ENCODE results near the gene TNFRSF12A.
A peak's percentile ranks its signal among the peaks of the same experiment; 100 is the strongest.

The TNFRSF12A gene

DNA sequence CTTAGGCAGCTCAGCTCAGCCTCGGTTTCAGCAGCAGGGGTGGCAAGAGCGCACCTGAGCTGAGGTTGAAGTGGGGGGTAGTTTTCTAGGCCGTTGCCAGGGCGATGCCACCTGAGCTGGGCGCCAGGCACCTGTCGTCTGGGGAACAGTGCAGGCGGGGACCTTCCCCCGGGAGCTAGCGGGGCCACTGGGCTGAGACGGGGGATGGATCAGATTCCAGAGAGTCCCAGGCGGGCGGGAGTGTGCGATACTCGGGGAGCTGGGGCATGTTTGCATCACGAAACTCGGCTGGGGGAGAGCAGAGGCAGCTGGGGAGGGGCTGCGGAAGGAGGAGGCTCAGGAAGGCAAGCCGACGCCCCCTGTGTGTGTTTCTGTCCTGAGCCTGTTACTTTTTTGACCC, 7.9 kb upstream of the TNFRSF12A start:
- no peak for DNase-seq (ENCODE audit: low read depth in 3 of 3)

DNA sequence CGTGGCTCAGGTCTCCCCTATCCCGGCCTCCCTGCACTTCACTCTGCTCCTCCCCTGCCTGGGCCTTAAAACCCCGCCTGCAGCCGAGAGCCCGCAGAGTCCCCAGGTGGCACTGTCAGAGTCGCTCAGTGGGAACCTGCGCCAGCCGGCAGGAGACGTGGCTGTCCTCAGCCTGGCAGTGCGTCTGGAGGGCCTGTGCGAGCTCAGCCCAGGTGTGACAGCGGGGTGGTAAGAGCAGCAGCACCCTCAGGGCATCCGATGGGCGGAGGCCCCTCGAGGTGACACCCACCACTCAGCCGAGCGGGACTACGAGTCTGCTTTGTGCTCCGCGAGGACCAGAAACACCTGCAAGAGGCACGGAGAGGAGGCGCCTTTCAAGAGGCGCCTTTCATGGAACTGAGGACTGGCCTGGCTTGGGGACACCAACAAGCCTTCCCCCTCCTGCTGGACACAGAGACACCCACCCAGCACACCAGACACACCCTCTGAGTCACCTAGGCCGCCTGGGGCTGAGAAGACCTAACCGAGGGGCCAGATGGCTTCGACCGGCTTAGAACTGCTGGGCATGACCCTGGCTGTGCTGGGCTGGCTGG, 7.2 kb upstream of the TNFRSF12A start, which contains the start of gene CLDN9:
TSS of gene CLDN9 (plus strand) at position 96 of the 593 bp plus-strand sequence. CDS start at position 536, 440 bp downstream.
- DNase-seq (ENCODE audit: low read depth in 3 of 3): no peak

GRCh38 chr16:3013491-3013951, 6.6 kb upstream of the TNFRSF12A start:
- DNase-seq (ENCODE audit: low read depth in 3 of 3): no peak

DNA sequence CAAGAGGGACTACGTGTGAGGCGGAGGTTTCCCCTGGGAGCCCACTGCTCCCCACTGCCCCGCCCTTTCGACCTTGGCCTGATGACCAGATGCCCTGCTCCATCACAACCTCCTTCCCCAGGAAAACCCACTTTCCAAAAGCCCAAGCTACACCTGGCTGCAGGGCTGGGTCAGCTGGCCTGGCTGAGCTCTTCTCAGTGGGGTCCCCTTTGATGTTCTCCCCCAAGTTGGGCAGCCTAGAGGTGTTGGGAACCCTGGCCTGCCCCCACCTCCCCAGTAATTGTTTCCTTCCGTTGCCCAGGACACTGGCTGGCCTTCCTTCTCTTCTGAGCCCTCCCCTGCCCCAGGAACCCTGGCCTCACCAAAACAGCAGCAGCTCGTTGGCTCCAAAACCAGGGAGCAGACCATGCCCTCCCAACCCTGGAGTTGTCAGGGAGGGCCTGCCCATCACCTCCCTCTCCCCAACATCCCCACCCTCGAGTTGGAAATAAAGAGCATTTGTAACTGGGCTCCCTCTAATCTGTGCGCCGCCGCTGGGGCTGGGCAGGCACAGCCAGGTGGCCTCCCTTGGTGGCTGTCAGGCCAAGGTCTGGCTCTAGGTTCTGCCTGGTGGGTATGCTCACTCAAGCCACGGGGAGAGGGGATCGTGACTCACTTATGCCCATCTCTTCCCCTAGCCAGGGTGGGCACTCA, 6.0 kb upstream of the TNFRSF12A start:
- no peak for DNase-seq (ENCODE audit: low read depth in 3 of 3)

DNA sequence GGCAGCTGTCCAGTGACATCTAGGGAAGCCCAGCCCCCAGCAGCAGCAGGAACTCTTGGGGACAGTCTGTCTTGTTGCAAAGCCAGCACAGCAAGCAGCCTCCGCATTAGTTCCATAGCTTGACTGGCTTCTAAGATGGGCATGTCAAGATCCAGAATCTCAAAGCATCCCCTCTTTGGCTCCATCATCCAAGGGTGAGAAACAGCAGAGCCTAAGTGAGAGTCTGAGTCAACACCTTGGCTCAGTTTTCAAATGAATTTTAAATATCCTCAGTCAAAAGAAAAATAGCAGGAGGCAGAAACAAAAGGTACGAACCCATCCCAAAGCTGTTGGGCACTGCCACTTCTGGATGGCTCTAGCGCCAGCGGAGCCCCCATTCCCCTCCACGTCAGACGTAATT, 5.2 kb upstream of the TNFRSF12A start:
- DNase-seq (ENCODE audit: low read depth in 3 of 3): no peak

DNA sequence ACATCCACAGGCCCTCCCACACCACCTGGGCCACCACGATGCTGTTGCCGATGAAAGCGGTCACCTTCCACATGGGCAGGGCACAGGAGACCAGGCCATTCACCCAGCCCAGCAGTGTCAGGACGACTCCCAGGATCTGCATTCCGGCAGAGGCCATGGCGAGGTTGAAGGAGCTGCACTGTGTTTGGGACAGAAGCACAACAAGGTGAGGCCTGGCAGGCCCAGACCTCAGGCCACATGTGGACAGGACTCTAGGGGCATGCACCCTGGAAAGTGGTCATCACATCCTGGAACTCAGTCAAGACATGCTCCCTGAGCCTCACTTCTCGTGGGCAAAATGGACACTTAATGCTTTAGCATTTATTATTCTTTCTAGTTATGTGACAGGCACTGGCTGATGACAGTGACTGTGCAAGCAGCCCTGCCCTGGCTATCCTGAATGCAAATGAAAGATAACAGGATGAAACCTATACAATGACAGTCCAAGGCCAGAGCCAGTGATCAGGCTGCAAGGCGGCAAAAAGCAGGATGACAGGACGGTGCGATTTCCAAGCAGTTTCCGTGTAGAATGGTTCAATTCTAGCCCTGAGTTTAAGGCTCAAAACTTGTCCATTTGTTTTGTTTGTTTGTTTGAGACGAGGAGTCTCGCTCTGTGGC, 4.2 kb upstream of the TNFRSF12A start:
- DNase-seq (ENCODE audit: low read depth in 3 of 3): no peak

GRCh38 chr16:3017344-3017743, 2.8 kb upstream of the TNFRSF12A start:
- no peak for DNase-seq (ENCODE audit: low read depth in 3 of 3)

DNA sequence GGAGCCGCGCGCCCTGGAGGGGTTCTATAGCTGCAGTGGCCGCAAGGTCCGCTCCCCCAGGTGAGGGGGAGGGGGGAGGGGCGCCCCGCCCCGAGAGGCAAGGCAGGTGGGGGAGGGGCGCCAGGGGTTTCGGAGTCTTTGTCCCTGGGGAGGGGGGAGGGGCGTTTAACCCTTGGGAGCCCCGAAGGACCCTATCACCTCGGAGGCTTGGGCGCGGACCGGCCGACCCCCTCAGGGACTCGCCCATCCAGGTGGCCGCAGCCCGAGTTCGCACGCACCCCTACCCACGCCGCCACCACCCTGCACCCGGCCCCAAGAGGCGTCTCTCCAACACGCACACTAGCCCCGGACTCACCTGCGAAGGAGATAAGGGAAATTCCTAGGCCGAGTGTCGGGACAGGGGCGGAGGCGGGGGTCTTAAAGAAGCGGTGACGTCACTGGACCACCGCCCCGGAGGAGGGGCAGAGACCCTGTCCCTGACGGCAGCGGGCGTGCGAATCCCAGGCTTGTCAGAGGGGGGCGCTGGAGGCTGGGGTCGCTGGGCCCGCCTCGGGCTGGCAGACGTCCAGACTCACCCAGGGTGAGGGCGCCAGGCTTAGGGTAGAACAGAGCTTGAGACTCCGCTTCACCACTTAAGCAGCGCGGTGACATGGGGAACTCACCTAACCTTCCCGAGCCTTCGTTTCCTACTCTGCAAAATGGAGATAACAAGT, 2.2 kb upstream of the TNFRSF12A start, which contains the start of gene CLDN6:
TSS of gene CLDN6 (minus strand) at position 390 of the 713 bp plus-strand sequence. CDS start 2,162 bp downstream, outside the sequence.
- DNase-seq (ENCODE audit: low read depth in 3 of 3): no peak

DNA sequence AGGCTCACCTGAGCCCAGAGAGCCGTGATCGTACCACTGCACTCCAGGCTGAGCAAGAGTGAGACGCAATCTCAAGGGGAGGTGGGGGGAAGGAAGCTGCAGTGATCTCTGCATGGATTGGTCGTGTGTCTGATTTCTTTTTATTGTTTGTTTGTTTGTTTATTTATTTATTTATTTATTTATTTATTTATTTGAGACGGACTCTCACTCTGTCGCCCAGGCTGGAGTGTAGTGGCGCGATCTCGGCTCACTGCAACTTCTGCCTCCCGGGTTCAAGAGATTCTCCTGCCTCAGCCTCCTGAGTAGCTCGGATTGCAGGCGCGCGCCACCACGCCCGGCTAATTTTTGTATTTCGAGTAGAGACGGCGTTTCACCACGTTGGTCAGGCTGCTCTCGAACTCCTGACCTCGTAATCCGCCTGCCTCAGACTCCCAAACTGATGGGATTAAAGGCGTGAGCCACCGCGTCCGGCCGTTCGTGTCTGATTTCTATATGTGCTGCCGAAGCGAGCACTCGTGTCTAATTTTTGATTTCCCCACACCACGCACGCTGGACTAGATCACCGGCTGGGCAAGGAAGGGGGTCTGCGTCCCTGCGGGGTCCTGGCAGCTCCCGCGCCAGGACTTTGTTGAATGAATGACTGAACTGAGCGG, 448 bp upstream of the TNFRSF12A start:
- no peak for DNase-seq (ENCODE audit: low read depth in 3 of 3)

- peak; percentile 34 to 58 (median 57) for DNase-seq (ENCODE audit: low read depth in 3 of 3)
Observed at GRCh38 chr16:3020604-3021448, 658 bp downstream of the TNFRSF12A start.

DNA sequence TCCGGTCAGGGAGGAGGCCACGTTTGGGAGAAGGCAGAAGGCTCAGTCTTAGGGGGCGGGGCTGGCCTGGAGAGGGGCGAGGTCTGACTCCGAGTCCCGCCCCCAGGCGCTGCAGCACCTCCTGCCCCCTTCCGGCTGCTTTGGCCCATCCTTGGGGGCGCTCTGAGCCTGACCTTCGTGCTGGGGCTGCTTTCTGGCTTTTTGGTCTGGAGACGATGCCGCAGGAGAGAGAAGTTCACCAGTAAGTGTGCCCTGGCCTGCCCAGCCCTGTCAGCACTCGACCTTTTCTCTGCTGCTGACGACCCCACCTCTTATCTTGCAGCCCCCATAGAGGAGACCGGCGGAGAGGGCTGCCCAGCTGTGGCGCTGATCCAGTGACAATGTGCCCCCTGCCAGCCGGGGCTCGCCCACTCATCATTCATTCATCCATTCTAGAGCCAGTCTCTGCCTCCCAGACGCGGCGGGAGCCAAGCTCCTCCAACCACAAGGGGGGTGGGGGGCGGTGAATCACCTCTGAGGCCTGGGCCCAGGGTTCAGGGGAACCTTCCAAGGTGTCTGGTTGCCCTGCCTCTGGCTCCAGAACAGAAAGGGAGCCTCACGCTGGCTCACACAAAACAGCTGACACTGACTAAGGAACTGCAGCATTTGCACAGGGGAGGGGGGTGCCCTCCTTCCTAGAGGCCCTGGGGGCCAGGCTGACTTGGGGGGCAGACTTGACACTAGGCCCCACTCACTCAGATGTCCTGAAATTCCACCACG, 1.5 kb downstream of the TNFRSF12A start:
- DNase-seq (ENCODE audit: low read depth in 3 of 3): peak; percentile 60 to 82 (median 81)

DNA sequence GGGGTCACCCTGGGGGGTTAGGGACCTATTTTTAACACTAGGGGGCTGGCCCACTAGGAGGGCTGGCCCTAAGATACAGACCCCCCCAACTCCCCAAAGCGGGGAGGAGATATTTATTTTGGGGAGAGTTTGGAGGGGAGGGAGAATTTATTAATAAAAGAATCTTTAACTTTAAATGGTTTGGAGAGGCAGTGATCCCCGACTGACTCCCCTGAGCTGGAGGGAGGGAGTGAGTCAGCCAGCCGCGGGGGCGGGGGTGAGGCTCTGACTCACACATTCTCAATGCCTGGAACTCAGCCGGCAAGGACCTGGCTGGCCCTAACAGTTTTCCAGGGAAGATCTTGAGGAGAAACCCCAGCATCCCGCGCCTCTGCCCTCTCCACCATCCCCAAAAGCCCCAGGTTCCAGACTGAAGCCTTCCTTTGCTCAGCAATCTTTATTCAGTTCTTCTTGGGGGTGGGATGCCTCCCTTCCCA, 2.1 kb downstream of the TNFRSF12A start:
- peak; percentile 82 to 89 (median 87) for DNase-seq (ENCODE audit: low read depth in 3 of 3)

GRCh38 chr16:3022684-3023414, 2.7 kb downstream of the TNFRSF12A start:
- no peak for DNase-seq (ENCODE audit: low read depth in 3 of 3)

DNA sequence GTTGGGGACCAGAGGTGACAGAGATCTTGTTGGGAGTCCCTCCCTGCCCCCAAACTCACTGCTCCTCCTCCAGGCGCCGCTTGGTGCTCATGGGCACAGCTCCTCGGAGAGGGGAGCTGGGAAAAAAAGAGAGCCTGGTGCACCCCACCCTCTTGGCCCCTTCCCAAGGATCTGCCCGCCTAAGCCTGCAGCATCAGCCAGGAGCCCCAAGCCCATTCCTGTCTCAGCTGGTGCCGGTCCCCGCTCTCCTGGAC, 3.2 kb downstream of the TNFRSF12A start:
- DNase-seq (ENCODE audit: low read depth in 3 of 3): no peak

DNA sequence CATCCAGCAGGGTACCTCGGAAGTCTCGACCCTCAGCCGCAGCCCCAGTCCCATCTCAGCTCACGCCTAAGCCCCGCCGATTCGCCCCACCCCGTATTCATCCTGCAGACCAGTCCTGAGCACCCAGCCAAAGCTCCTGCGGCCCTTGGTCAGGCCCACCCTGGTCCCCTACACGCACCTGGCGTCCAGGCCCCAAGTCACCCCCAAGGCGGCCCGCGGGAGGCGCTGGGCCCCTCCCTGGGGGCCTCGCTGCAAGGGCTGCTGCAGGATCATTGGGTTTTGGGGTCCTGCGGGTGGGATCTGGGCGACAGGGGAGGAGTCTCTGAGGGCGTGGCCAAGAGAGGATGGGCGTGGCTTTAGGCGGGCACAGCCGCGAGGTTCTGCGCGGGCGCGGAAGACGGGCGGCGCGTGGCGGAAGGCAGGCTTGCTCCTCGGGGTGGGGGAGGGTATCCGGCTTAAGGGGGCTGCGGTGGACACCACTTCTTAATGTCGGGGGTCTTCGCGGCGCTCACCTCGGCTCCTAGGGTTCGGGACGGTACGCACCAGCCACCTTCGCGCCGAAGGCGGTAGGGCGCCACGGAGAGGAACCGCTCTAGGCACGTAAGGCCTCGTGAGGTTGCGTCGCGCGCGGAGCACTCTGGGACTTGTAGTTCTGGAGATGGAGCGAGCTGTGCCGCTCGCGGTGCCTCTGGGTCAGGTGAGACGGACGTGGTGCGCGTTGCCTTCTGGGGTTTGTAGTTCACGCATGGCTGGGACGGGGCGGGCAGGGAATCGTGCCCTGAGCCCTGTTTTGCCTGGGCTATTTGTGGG, 3.7 kb downstream of the TNFRSF12A start, which contains the start of the genes HCFC1R1 and THOC6:
TSS of gene HCFC1R1 (minus strand) at position 274 of the 810 bp plus-strand sequence. CDS start at position 273, 1 bp downstream.
TSS of gene THOC6 (plus strand) at position 367 of the 810 bp plus-strand sequence. CDS start at position 659, 292 bp downstream.
- peak; percentile 90 to 93 (median 91) for DNase-seq (ENCODE audit: low read depth in 3 of 3)

DNA sequence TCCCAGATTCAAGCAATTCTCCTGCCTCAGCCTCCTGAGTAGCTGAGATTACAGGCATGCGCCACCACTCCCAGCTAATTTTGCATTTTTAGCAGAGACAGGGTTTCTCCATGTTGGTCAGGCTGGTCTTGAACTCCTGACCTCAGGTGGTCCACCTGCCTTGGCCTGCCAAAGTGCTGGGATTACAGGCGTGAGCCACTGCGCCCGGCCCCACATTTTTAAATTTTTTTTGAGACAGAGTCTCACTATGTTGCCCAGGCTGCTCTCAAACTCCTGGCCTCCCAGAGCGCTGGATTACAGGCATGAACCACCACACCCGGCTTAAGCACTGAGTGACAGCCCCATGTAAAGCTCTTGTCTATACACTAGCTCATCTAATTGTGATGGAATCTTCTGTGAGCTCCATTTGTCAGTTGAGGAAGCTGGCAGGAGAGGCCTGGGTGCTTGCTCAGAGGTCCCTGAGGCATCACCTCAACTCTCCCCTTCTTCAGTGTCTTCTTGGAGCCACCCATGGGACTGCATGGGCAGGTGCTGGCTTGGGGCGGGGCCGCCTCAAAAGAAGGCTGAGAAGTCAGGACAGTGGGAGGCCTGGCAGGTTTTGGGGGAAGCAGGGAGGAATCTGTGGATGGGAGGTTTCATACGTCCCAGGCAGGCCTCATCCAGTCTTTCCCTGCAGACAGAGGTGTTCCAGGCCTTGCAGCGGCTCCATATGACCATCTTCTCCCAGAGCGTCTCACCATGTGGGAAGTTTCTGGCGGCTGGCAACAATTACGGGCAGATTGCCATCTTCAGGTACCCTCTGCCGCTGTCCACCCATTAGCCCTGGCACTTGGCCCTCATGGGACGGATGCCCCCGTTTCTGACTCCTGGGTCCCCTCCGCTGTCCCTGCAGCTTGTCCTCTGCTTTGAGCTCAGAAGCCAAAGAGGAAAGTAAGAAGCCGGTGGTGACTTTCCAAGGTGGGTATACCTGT, 5.1 kb downstream of the TNFRSF12A start:
- DNase-seq (ENCODE audit: low read depth in 3 of 3): no peak

- DNase-seq (ENCODE audit: low read depth in 3 of 3): no peak
Observed at GRCh38 chr16:3026003-3026378, 5.8 kb downstream of the TNFRSF12A start.
